ENCODE results near the gene BST1. TPM values are rescaled to one million over a fixed set of nuclear protein-coding genes. Genes with fewer than 3 reads are reported as not detected.
A peak's percentile ranks its signal among the peaks of the same experiment; 100 is the strongest.

The BST1 gene, protein sequence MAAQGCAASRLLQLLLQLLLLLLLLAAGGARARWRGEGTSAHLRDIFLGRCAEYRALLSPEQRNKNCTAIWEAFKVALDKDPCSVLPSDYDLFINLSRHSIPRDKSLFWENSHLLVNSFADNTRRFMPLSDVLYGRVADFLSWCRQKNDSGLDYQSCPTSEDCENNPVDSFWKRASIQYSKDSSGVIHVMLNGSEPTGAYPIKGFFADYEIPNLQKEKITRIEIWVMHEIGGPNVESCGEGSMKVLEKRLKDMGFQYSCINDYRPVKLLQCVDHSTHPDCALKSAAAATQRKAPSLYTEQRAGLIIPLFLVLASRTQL
- total RNA-seq (2014; rRNA removed; shearing (Covaris generic)) (32.6 and 33.3 TPM in 2 replicates), polyA plus RNA-seq (2016; fragmentation: Nextera tagmentation; extraction: Ambion mirVana) (24.3 and 28.7 TPM in 2 replicates)

DNA sequence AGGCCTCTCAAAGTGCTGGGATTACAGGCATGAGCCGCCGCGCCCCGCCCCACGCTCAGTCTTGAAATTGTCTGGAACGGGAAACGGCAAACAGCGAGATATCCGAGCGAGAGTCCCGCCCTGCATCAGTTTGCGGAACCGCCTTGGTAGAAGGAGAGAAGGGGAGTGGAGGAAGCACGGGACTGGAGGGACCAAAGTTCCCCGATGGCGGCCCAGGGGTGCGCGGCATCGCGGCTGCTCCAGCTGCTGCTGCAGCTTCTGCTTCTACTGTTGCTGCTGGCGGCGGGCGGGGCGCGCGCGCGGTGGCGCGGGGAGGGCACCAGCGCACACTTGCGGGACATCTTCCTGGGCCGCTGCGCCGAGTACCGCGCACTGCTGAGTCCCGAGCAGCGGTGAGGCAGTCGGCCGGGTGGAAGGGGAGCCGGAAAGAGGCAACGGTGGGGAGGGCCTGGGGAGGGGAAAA is at the start of gene BST1:
Gene BST1, plus strand, starts transcription at position 125 of the 463 bp plus-strand sequence. Its CDS starts 80 bp downstream, at position 205.
- H3K9ac ChIP-seq: peak within 1 kb of the TSS; percentile 75
- no peaks in the 10 kb centered on the region for H3K9me2 ChIP-seq (ENCODE audit: insufficient read depth)
- no peak for TF ChIP-seq EZH2 (IDR thresholded peaks at IDR 0.05; ENCODE audit: insufficient read depth, poor library complexity, severe bottlenecking)
- no peak for TF ChIP-seq EZH2phosphoT487 (IDR thresholded peaks at IDR 0.05; ENCODE audit: insufficient read depth, low read depth)
- H3K4me2 ChIP-seq (ENCODE audit: unreplicated experiment): peak within 1 kb of the TSS; percentile 79
- peak; percentile 74 for DNase-seq
- peak within 1 kb of the TSS; percentile 76 for H3K4me3 ChIP-seq
- H3K79me2 ChIP-seq (ENCODE audit: insufficient read depth): no peaks in the 10 kb centered on the region
- H3K9me3 ChIP-seq (ENCODE audit: low read depth): no peaks in the 10 kb centered on the region
- H3K4me1 ChIP-seq (ENCODE audit: insufficient read depth): peaks cover 14% of the 10 kb centered on the region; the same call in 1 of the 2 replicates
- 0 out of 2 replicates have a peak, but pooled peaks cover 9% of the 10 kb centered on the region for H3F3A ChIP-seq (ENCODE audit: insufficient read depth)
- in situ Hi-C loops (cut with MboI): no loop called here
- no peaks in the 10 kb centered on the region for H4K20me1 ChIP-seq (ENCODE audit: insufficient read depth)
- no peaks in the 10 kb centered on the region for H3K27me3 ChIP-seq (replicated peaks; ENCODE audit: insufficient read depth)
- WGBS, 2 experiments (ENCODE audit: low coverage in 1 of 2, low lambda C conversion rate in 2 of 2, missing lambda C conversion rate in 2 of 2): 1 to 4% methylated on average over 40 to 43 of the region's 43 CpGs
- H3K27ac ChIP-seq: no peak within 1 kb of the TSS
- H2AFZ ChIP-seq: peak within 1 kb of the TSS; percentile 93
- H3K36me3 ChIP-seq (ENCODE audit: low read depth): no peaks in the 10 kb centered on the region

DNA sequence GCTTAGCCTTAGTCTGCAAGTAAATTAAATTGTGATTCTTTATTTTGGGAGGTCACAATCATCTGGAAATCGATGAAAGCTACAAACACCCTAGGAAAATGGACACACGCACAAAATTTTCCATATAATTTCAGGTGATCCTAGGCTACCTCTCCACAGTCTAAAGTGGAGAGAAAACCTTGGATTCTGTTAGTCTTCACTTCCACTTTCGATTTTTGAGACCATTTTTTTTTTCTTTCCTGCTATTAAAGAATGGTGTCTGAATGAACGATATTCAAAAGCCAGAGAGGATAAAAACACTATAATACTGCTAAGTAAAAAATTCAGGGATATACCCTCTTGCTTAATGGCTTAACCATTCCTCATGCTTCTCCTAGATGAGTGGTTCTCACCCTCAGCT is 49.4 kb upstream of the BST1 start:
- peak overlapping the region; percentile 89 for H3K9ac ChIP-seq
- TF ChIP-seq EZH2 (IDR thresholded peaks at IDR 0.05; ENCODE audit: insufficient read depth, poor library complexity, severe bottlenecking) (no peak), EZH2phosphoT487 (IDR thresholded peaks at IDR 0.05; ENCODE audit: insufficient read depth, low read depth) (no peak)
- in situ Hi-C loops (cut with MboI): no loop called here
- no peaks in the 10 kb centered on the region for H3K9me3 ChIP-seq (ENCODE audit: low read depth)
- peak overlapping the region; percentile 68 for H2AFZ ChIP-seq
- no peaks in the 10 kb centered on the region for H3K9me2 ChIP-seq (ENCODE audit: insufficient read depth)
- peaks cover 41% of the 10 kb centered on the region for H3F3A ChIP-seq (ENCODE audit: insufficient read depth)
- H3K27me3 ChIP-seq (replicated peaks; ENCODE audit: insufficient read depth): no peaks in the 10 kb centered on the region
- H3K4me3 ChIP-seq: peak overlapping the region; percentile 81
- 35 to 42% methylated on average over 4 of the region's 4 CpGs for WGBS, 2 experiments (ENCODE audit: low coverage in 1 of 2, low lambda C conversion rate in 2 of 2, missing lambda C conversion rate in 2 of 2)
- H3K79me2 ChIP-seq (ENCODE audit: insufficient read depth): peaks cover 63% of the 10 kb centered on the region
- peaks cover 15% of the 10 kb centered on the region; the same call in 1 of the 2 replicates for H4K20me1 ChIP-seq (ENCODE audit: insufficient read depth)
- no peaks in the 10 kb centered on the region for H3K36me3 ChIP-seq (ENCODE audit: low read depth)
- no peak for DNase-seq
- H3K27ac ChIP-seq: peak overlapping the region; percentile 92
- H3K4me2 ChIP-seq (ENCODE audit: unreplicated experiment): peak overlapping the region; percentile 100
- peaks cover 42% of the 10 kb centered on the region for H3K4me1 ChIP-seq (ENCODE audit: insufficient read depth)

DNA sequence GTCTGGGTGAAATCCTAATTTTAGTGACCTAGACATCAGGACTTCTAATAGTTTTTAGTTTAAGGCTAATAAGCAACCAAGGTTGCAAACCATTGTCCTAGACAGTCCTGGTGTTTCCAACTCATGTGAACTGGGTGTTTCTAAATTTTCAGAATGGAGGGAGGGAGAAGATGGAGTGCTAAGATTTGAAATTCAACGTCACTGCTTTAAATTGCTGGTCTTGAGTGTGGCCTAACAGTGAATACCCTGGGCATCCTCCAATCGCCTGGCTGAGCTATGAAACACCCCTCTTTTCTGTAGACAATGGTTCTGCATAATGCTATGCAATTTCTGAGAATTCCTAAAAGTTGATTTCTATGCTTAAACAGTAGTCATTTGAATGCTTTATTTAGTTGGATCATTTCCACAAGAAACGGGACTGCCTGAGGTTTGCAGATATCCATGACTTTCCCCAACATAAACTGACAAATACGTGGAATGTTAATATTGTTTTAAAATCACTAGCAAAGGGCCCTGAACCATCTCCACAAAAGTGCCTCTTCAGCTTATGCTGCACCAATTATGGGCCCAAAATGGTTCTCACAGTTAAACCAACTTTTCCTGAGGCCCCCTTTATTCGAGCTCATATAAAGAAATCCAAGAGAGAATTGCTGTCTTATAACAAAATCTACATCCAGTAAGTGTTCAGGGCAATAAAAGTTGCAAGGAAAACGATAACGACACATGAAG is 48.8 kb upstream of the BST1 start:
- H3K4me1 ChIP-seq (ENCODE audit: insufficient read depth): peaks cover 38% of the 10 kb centered on the region
- 1 to 2% methylated on average over 7 of the region's 7 CpGs for WGBS, 2 experiments (ENCODE audit: low coverage in 1 of 2, low lambda C conversion rate in 2 of 2, missing lambda C conversion rate in 2 of 2)
- H3K79me2 ChIP-seq (ENCODE audit: insufficient read depth): peaks cover 57% of the 10 kb centered on the region
- peaks cover 11% of the 10 kb centered on the region; the same call in 1 of the 2 replicates for H4K20me1 ChIP-seq (ENCODE audit: insufficient read depth)
- no peak for TF ChIP-seq EZH2 (IDR thresholded peaks at IDR 0.05; ENCODE audit: insufficient read depth, poor library complexity, severe bottlenecking)
- no peak for TF ChIP-seq EZH2phosphoT487 (IDR thresholded peaks at IDR 0.05; ENCODE audit: insufficient read depth, low read depth)
- no peaks in the 10 kb centered on the region for H3K9me2 ChIP-seq (ENCODE audit: insufficient read depth)
- peak overlapping the region; percentile 68 for H2AFZ ChIP-seq
- H3K27ac ChIP-seq: peak overlapping the region; percentile 92
- H3F3A ChIP-seq (ENCODE audit: insufficient read depth): peaks cover 43% of the 10 kb centered on the region
- in situ Hi-C loops (cut with MboI): no loop called here
- H3K27me3 ChIP-seq (replicated peaks; ENCODE audit: insufficient read depth): no peaks in the 10 kb centered on the region
- peak overlapping the region; percentile 89 for H3K9ac ChIP-seq
- peak overlapping the region; percentile 81 for H3K4me3 ChIP-seq
- no peaks in the 10 kb centered on the region for H3K36me3 ChIP-seq (ENCODE audit: low read depth)
- no peaks in the 10 kb centered on the region for H3K9me3 ChIP-seq (ENCODE audit: low read depth)
- peak overlapping the region; percentile 100 for H3K4me2 ChIP-seq (ENCODE audit: unreplicated experiment)
- DNase-seq: peak; percentile 77

DNA sequence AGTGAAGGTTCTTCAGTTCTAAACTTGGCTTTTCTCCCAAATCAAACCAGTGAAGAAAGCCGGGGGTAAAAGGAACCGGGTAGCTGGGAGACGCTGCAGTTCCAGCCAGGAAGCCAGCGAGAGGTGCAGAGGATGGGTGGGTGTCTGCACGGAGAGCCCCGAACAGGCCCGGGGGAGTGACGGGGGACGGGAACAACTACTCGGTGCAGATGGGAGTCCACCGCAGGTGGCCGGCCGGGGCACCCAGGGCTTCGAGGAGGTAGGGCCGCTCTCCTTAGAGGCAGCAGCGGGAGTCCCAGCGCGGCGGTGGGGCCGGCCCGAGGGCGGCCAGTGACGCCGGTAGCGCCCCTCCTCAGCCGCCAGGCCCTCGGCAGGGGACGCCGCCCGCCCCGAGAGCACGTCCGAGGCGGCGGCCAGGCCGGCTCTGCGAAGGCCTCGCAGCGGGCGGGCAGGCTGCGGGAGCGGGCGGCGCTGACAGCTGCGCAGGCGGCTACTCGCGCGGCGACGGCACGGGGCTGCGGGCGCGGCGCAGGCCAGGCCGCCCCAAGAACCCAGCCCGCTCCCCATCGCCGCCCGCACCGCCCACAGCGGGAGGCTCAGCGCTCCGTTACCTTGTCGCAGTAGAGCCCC is 48.2 kb upstream of the BST1 start:
- Histone ChIP-seq H2AFZ (peak overlapping the region; percentile 68), H3K79me2 (ENCODE audit: insufficient read depth) (peaks cover 50% of the 10 kb centered on the region), H3K27me3 (replicated peaks; ENCODE audit: insufficient read depth) (no peaks in the 10 kb centered on the region), H3K9me2 (ENCODE audit: insufficient read depth) (no peaks in the 10 kb centered on the region; the same call in 1 of the 2 replicates), H3K36me3 (ENCODE audit: low read depth) (no peaks in the 10 kb centered on the region), H3F3A (ENCODE audit: insufficient read depth) (peaks cover 50% of the 10 kb centered on the region), H3K4me3 (peak overlapping the region; percentile 81), H3K9ac (peak overlapping the region; percentile 89), H4K20me1 (ENCODE audit: insufficient read depth) (peaks cover 10% of the 10 kb centered on the region; the same call in 1 of the 2 replicates), H3K4me1 (ENCODE audit: insufficient read depth) (peaks cover 43% of the 10 kb centered on the region), H3K4me2 (ENCODE audit: unreplicated experiment) (peak overlapping the region; percentile 100), H3K27ac (peak overlapping the region; percentile 92), H3K9me3 (ENCODE audit: low read depth) (no peaks in the 10 kb centered on the region)
- in situ Hi-C loops (cut with MboI): no loop called here
- peak; percentile 61 for DNase-seq
- WGBS, 2 experiments (ENCODE audit: low coverage in 1 of 2, low lambda C conversion rate in 2 of 2, missing lambda C conversion rate in 2 of 2): 1 to 2% methylated on average over 20 to 48 of the region's 66 CpGs
- TF ChIP-seq EZH2phosphoT487 (IDR thresholded peaks at IDR 0.05; ENCODE audit: insufficient read depth, low read depth): no peak
- no peak for TF ChIP-seq EZH2 (IDR thresholded peaks at IDR 0.05; ENCODE audit: insufficient read depth, poor library complexity, severe bottlenecking)
